HUES64 (cell line): ENCODE data around the gene MACROD2.

ENCODE experiments used
- H3K27ac ChIP-seq: 2 replicates; pipeline ENCODE4 v1.7.0; 2013; ENCODE audit warnings: low read depth, low read length, inconsistent platforms
- H3K27me3 ChIP-seq: 2 replicates; pipeline ENCODE4 v1.6.1; 2013; ENCODE audit warnings: mild to moderate bottlenecking, low read length; ENCODE audit not compliant: insufficient read depth
- H3K36me3 ChIP-seq: 2 replicates; pipeline ENCODE4 v1.6.1; 2013; ENCODE audit warnings: mild to moderate bottlenecking, low read length; ENCODE audit not compliant: insufficient read depth
- H3K4me1 ChIP-seq: 2 replicates; pipeline ENCODE4 v1.6.1; 2013; ENCODE audit warnings: mild to moderate bottlenecking, low read length, moderate library complexity; ENCODE audit not compliant: insufficient read depth
- H3K4me3 ChIP-seq: 2 replicates; pipeline ENCODE4 v1.5.1; 2013; ENCODE audit warnings: mild to moderate bottlenecking, low read length, moderate library complexity
- H3K9ac ChIP-seq: 2 replicates; pipeline ENCODE4 v1.6.1; 2013; ENCODE audit warnings: mild to moderate bottlenecking, low read depth, low read length
- H3K9me3 ChIP-seq: 2 replicates; pipeline ENCODE4 v1.6.1; 2013; ENCODE audit warnings: low read depth, low read length; ENCODE audit not compliant: insufficient read depth
- WGBS: fragments of 150-250, 120-280 bp; methylation state at CpG from one replicate; pipeline ENCODE4 v1.1.7; 2013; ENCODE audit warnings: missing lambda C conversion rate; 5-methylcytosine and 5-hydroxymethylcytosine counted together

The MACROD2 gene

GRCh38 chr20:15708984-15709598 lies 1713.8 kb downstream of the MACROD2 start:
- H3K36me3 ChIP-seq, result no peaks in the 10 kb centered on the region
- H3K27me3 ChIP-seq, result no peaks in the 10 kb centered on the region
- 47% methylated on average over 8 of the region's 9 CpGs for WGBS
- H3K9ac ChIP-seq, result no peak overlapping the region
- H3K27ac ChIP-seq, result no peak overlapping the region
- H3K4me3 ChIP-seq, result no peak overlapping the region
- no peaks in the 10 kb centered on the region for H3K9me3 ChIP-seq
- H3K4me1 ChIP-seq, result peaks cover 4% of the 10 kb centered on the region; the same call in 1 of the 2 replicates

- no peaks in the 10 kb centered on the region for H3K27me3 ChIP-seq
- H3K4me3 ChIP-seq, result no peak overlapping the region
- H3K9me3 ChIP-seq, result no peaks in the 10 kb centered on the region
- no peak overlapping the region for H3K27ac ChIP-seq
- H3K4me1 ChIP-seq, result peaks cover 12% of the 10 kb centered on the region
- H3K9ac ChIP-seq, result no peak overlapping the region
- no peaks in the 10 kb centered on the region for H3K36me3 ChIP-seq
- 96% methylated on average over 3 of the region's 5 CpGs for WGBS
Observed at GRCh38 chr20:15710636-15711035, 1715.3 kb downstream of the MACROD2 start.

GRCh38 chr20:15711177-15711576 lies 1715.9 kb downstream of the MACROD2 start:
- Histone ChIP-seq H3K9me3 (no peaks in the 10 kb centered on the region), H3K4me3 (no peak overlapping the region), H3K36me3 (no peaks in the 10 kb centered on the region), H3K4me1 (peaks cover 17% of the 10 kb centered on the region), H3K27me3 (no peaks in the 10 kb centered on the region), H3K9ac (no peak overlapping the region), H3K27ac (no peak overlapping the region)
- WGBS, result 97% methylated on average over 7 of the region's 7 CpGs

GRCh38 chr20:15716256-15716655 lies 1720.9 kb downstream of the MACROD2 start:
- H3K27me3 ChIP-seq, result no peaks in the 10 kb centered on the region
- no peak overlapping the region for H3K9ac ChIP-seq
- H3K27ac ChIP-seq, result no peak overlapping the region
- no peaks in the 10 kb centered on the region for H3K9me3 ChIP-seq
- no peak overlapping the region for H3K4me3 ChIP-seq
- H3K36me3 ChIP-seq, result no peaks in the 10 kb centered on the region
- 92% methylated on average over 5 of the region's 5 CpGs for WGBS
- peaks cover 25% of the 10 kb centered on the region for H3K4me1 ChIP-seq

- Histone ChIP-seq H3K4me3 (no peak overlapping the region), H3K27me3 (no peaks in the 10 kb centered on the region), H3K9ac (no peak overlapping the region), H3K4me1 (no peaks in the 10 kb centered on the region), H3K27ac (no peak overlapping the region), H3K9me3 (no peaks in the 10 kb centered on the region), H3K36me3 (no peaks in the 10 kb centered on the region)
- WGBS, result 100% methylated on average over 1 of the region's 1 CpG
Observed at GRCh38 chr20:15726416-15726815, 1731.1 kb downstream of the MACROD2 start.

- Histone ChIP-seq H3K36me3 (no peaks in the 10 kb centered on the region), H3K9ac (no peak overlapping the region), H3K27ac (no peak overlapping the region), H3K9me3 (no peaks in the 10 kb centered on the region), H3K4me3 (no peak overlapping the region), H3K27me3 (no peaks in the 10 kb centered on the region), H3K4me1 (no peaks in the 10 kb centered on the region)
- 71% methylated on average over 4 of the region's 4 CpGs for WGBS
Observed at GRCh38 chr20:15734052-15734451, 1738.7 kb downstream of the MACROD2 start.

- Histone ChIP-seq H3K9ac (no peak overlapping the region), H3K4me3 (no peak overlapping the region), H3K4me1 (peaks cover 9% of the 10 kb centered on the region; the same call in 1 of the 2 replicates), H3K9me3 (no peaks in the 10 kb centered on the region), H3K27ac (no peak overlapping the region), H3K36me3 (no peaks in the 10 kb centered on the region), H3K27me3 (no peaks in the 10 kb centered on the region)
- 88% methylated on average over 2 of the region's 2 CpGs for WGBS
Observed at GRCh38 chr20:15739035-15739434, 1743.7 kb downstream of the MACROD2 start.

GRCh38 chr20:15740046-15740775 lies 1744.9 kb downstream of the MACROD2 start:
- Histone ChIP-seq H3K27me3 (no peaks in the 10 kb centered on the region), H3K27ac (no peak overlapping the region), H3K36me3 (no peaks in the 10 kb centered on the region), H3K9me3 (no peaks in the 10 kb centered on the region), H3K4me1 (peaks cover 9% of the 10 kb centered on the region; the same call in 1 of the 2 replicates), H3K4me3 (no peak overlapping the region), H3K9ac (no peak overlapping the region)
- WGBS, result 94% methylated on average over 3 of the region's 3 CpGs

- no peak overlapping the region for H3K9ac ChIP-seq
- no peaks in the 10 kb centered on the region for H3K36me3 ChIP-seq
- H3K27ac ChIP-seq, result no peak overlapping the region
- peaks cover 9% of the 10 kb centered on the region; the same call in 1 of the 2 replicates for H3K4me1 ChIP-seq
- no peak overlapping the region for H3K4me3 ChIP-seq
- H3K9me3 ChIP-seq, result peaks cover 6% of the 10 kb centered on the region
- no CpG with 5 or more reads among the region's 1 CpG for WGBS
- no peaks in the 10 kb centered on the region for H3K27me3 ChIP-seq
Observed at GRCh38 chr20:15742087-15742486, 1746.8 kb downstream of the MACROD2 start.

GRCh38 chr20:15742627-15743026 lies 1747.3 kb downstream of the MACROD2 start:
- no peaks in the 10 kb centered on the region for H3K36me3 ChIP-seq
- no peak overlapping the region for H3K9ac ChIP-seq
- H3K27ac ChIP-seq, result no peak overlapping the region
- peaks cover 9% of the 10 kb centered on the region; the same call in 1 of the 2 replicates for H3K4me1 ChIP-seq
- H3K4me3 ChIP-seq, result no peak overlapping the region
- 95% methylated on average over 1 of the region's 1 CpG for WGBS
- H3K9me3 ChIP-seq, result peaks cover 11% of the 10 kb centered on the region
- H3K27me3 ChIP-seq, result no peaks in the 10 kb centered on the region

- Histone ChIP-seq H3K36me3 (no peaks in the 10 kb centered on the region), H3K27me3 (no peaks in the 10 kb centered on the region), H3K9ac (no peak overlapping the region), H3K4me1 (no peaks in the 10 kb centered on the region), H3K9me3 (no peaks in the 10 kb centered on the region), H3K27ac (no peak overlapping the region), H3K4me3 (no peak overlapping the region)
- WGBS, result 87% methylated on average over 3 of the region's 3 CpGs
Observed at GRCh38 chr20:15756002-15756753, 1760.9 kb downstream of the MACROD2 start.
